GM23338 (cell line): Measurements from ENCODE around the gene FBLN1. TPM values are rescaled to one million over a fixed set of nuclear protein-coding genes. Genes with fewer than 3 reads are reported as not detected.

Experiments
- ATAC-seq: fragments of 200-7000 bp; cut with Tn5 transposase; 3 replicates; pipeline ENCODE4 v1.9.1; 2020
- DNase-seq: peaks from one replicate; pipeline ENCODE4 v3.0.0-alpha.2; 2015; ENCODE audit warnings: low spot score
- H2AFZ ChIP-seq: fragments of 200-600 bp; sonication (generic); 2 replicates; pipeline ENCODE4 v1.8.0; 2016; ENCODE audit warnings: antibody characterized with exemption, mild to moderate bottlenecking, moderate library complexity
- H3F3A ChIP-seq: fragments of 200-600 bp; sonication (generic); replicated peaks from 2 replicates; pipeline ENCODE4 v1.8.0; 2017; ENCODE audit warnings: antibody characterized with exemption, mixed run types, low read depth
- H3K27ac ChIP-seq: fragments of 200-600 bp; sonication (generic); 2 replicates; pipeline ENCODE4 v1.6.1; 2016; ENCODE audit warnings: low read depth
- H3K27me3 ChIP-seq: fragments of 200-600 bp; sonication (generic); 2 replicates; pipeline ENCODE4 v1.8.0; 2016; ENCODE audit warnings: mild to moderate bottlenecking, mixed run types, moderate library complexity; ENCODE audit not compliant: insufficient read depth
- H3K36me3 ChIP-seq: fragments of 200-600 bp; sonication (generic); 2 replicates; pipeline ENCODE4 v1.8.0; 2016; ENCODE audit warnings: mild to moderate bottlenecking; ENCODE audit not compliant: insufficient read depth
- H3K4me1 ChIP-seq: fragments of 200-600 bp; sonication (generic); 2 replicates; pipeline ENCODE4 v1.8.0; 2016; ENCODE audit warnings: mild to moderate bottlenecking, moderate library complexity; ENCODE audit not compliant: insufficient read depth
- H3K4me2 ChIP-seq: fragments of 200-600 bp; sonication (generic); 2 replicates; pipeline ENCODE4 v1.7.1; 2017; ENCODE audit warnings: mixed run types
- H3K4me3 ChIP-seq: fragments of 200-600 bp; sonication (generic); 2 replicates; pipeline ENCODE4 v1.6.1; 2016; ENCODE audit warnings: mixed run types
- H3K79me2 ChIP-seq: fragments of 200-600 bp; sonication (generic); replicated peaks from 2 replicates; pipeline ENCODE4 v1.8.0; 2017; ENCODE audit warnings: mild to moderate bottlenecking; ENCODE audit not compliant: insufficient read depth
- H3K9me2 ChIP-seq: fragments of 200-600 bp; sonication (generic); 2 replicates; pipeline ENCODE4 v1.8.0; 2017; ENCODE audit not compliant: insufficient read depth
- H4K20me1 ChIP-seq: fragments of 200-600 bp; sonication (generic); replicated peaks from 2 replicates; pipeline ENCODE4 v1.8.0; 2017; ENCODE audit warnings: mild to moderate bottlenecking; ENCODE audit not compliant: insufficient read depth
- H3K27ac Mint-ChIP-seq: 2 replicates; pipeline ENCODE4 v1.8.0; 2020; ENCODE audit warnings: inconsistent platforms, mild to moderate bottlenecking, moderate library complexity, mixed read lengths
- H3K27me3 Mint-ChIP-seq: 3 replicates; pipeline ENCODE4 v1.8.0; 2022; ENCODE audit warnings: low read depth, mild to moderate bottlenecking, moderate library complexity, mixed read lengths, inconsistent platforms; ENCODE audit not compliant: insufficient read depth, poor library complexity
- H3K36me3 Mint-ChIP-seq: 3 replicates; pipeline ENCODE4 v1.8.0; 2021; ENCODE audit warnings: low read depth, mild to moderate bottlenecking, inconsistent platforms, moderate library complexity, mixed read lengths
- H3K4me1 Mint-ChIP-seq: 3 replicates; pipeline ENCODE4 v1.8.0; 2020; ENCODE audit warnings: mild to moderate bottlenecking, inconsistent platforms, mixed read lengths
- H3K4me3 Mint-ChIP-seq: 3 replicates; pipeline ENCODE4 v1.8.0; 2021; ENCODE audit warnings: moderate library complexity, mild to moderate bottlenecking, inconsistent platforms, mixed read lengths
- H3K9me3 Mint-ChIP-seq: 3 replicates; pipeline ENCODE4 v1.8.0; 2020; ENCODE audit warnings: moderate library complexity, mild to moderate bottlenecking, inconsistent platforms, mixed read lengths
- CREB1 ChIP-seq: fragments of 250-450 bp; sonication (Bioruptor Pico); IDR thresholded peaks from 2 replicates; pipeline ENCODE4 v1.5.0; 2020; ENCODE audit warnings: low read depth, mild to moderate bottlenecking, moderate library complexity
- CTCF ChIP-seq, 2 experiments: fragments of 200-600 bp in 1 of 2; sonication (generic) in 1 of 2; conservative IDR thresholded peaks; 2 replicates each; pipeline versions ENCODE4 v1.5.1 to v1.6.1; 2016 to 2017; ENCODE audit warnings: antibody characterized with exemption in 2 of 2, low read depth in 2 of 2, mild to moderate bottlenecking in 2 of 2, moderate library complexity in 1 of 2
- ETS1 ChIP-seq: IDR thresholded peaks from 2 replicates; pipeline ENCODE4 v1.6.1; 2016; ENCODE audit warnings: antibody characterized with exemption
- EZH2 ChIP-seq: fragments of 200-600 bp; sonication (generic); IDR thresholded peaks from one replicate; pipeline ENCODE4 v1.8.0; 2017; ENCODE audit warnings: antibody characterized with exemption, mild to moderate bottlenecking, low read depth; ENCODE audit not compliant: unreplicated experiment
- EZH2phosphoT487 ChIP-seq: fragments of 200-600 bp; sonication (generic); IDR thresholded peaks from one replicate; pipeline ENCODE4 v1.8.1; 2018; ENCODE audit warnings: antibody characterized with exemption; ENCODE audit not compliant: unreplicated experiment
- JUNB ChIP-seq: IDR thresholded peaks from one replicate; pipeline ENCODE4 v1.6.1; 2016; ENCODE audit warnings: antibody characterized with exemption; ENCODE audit not compliant: unreplicated experiment
- NANOG ChIP-seq: IDR thresholded peaks from 2 replicates; pipeline ENCODE4 v1.6.1; 2016; ENCODE audit warnings: antibody characterized with exemption, borderline replicate concordance
- POLR2AphosphoS5 ChIP-seq: IDR thresholded peaks from 2 replicates; pipeline ENCODE4 v1.6.1; 2016; ENCODE audit warnings: antibody characterized with exemption, low read depth
- REST ChIP-seq: IDR thresholded peaks from one replicate; pipeline ENCODE4 v1.6.1; 2018; ENCODE audit warnings: antibody characterized with exemption; ENCODE audit not compliant: unreplicated experiment
- STAT1 ChIP-seq: IDR thresholded peaks from one replicate; pipeline ENCODE4 v1.6.1; 2016; ENCODE audit warnings: antibody characterized with exemption; ENCODE audit not compliant: unreplicated experiment
- ZNF114 ChIP-seq: fragments of 250-450 bp; sonication (Bioruptor Pico); IDR thresholded peaks from 2 replicates; pipeline ENCODE4 v1.5.0; 2020; ENCODE audit warnings: mild to moderate bottlenecking, moderate library complexity
- ZNF331 ChIP-seq: fragments of 250-450 bp; sonication (Bioruptor Pico); IDR thresholded peaks from 2 replicates; pipeline ENCODE4 v1.5.0; 2020; ENCODE audit warnings: low read depth, mild to moderate bottlenecking, moderate library complexity
- ZNF462 ChIP-seq: fragments of 250-450 bp; sonication (Bioruptor Pico); IDR thresholded peaks from 2 replicates; pipeline ENCODE4 v1.5.0; 2020; ENCODE audit warnings: mild to moderate bottlenecking, moderate library complexity
- polyA plus RNA-seq: library from polyadenylated mRNA; unstranded; fragments of >200 nt; fragmentation: Nextera tagmentation; extraction: Ambion mirVana; gene quantifications from 2 replicates; pipeline ENCODE4 v1.2.1, GENCODE V29; 2016
- total RNA-seq: library from RNA; depleted of rRNA; stranded (reverse); fragments of >200 nt; shearing (Covaris generic); gene quantifications from 2 replicates; pipeline ENCODE4 v1.2.3, GENCODE V29; 2014

Gene FBLN1
- total and polyA plus RNA-seq, 2 experiments from 2014 or later = 90.1 to 137 TPM

- peaks cover 77% of the 10 kb centered on the region for H3K4me1 Mint-ChIP-seq
- DNase-seq = no peak
- ATAC-seq = no peak
Measured at GRCh38 chr22:45511847-45512261, 9.2 kb downstream of the FBLN1 start.

More at GRCh38 chr22:45511847-45512261, 9.2 kb downstream of the FBLN1 start:
- Mint-ChIP-seq H3K27me3 (peaks cover 17% of the 10 kb centered on the region), H3K9me3 (no peaks in the 10 kb centered on the region), H3K27ac (peak overlapping the region; percentile 43; the same call in 1 of the 2 replicates), H3K36me3 (no peaks in the 10 kb centered on the region; the same call in 1 of the 3 replicates), H3K4me3 (no peak overlapping the region)
- Histone ChIP-seq H3K36me3 (no peaks in the 10 kb centered on the region), H4K20me1 (peaks cover 20% of the 10 kb centered on the region), H3K79me2 (peaks cover 97% of the 10 kb centered on the region), H3K27ac (no peak overlapping the region), H3K27me3 (no peaks in the 10 kb centered on the region), H3K9me2 (no peaks in the 10 kb centered on the region), H3K4me2 (no peak overlapping the region), H2AFZ (no peak overlapping the region), H3K4me3 (no peak overlapping the region), H3F3A (no peaks in the 10 kb centered on the region), H3K4me1 (peaks cover 30% of the 10 kb centered on the region)
- no peak for TF ChIP-seq CREB1
- TF ChIP-seq EZH2 = no peak
- no peak for TF ChIP-seq ZNF331 (CRISPR knock-in tag)
- TF ChIP-seq ETS1 = no peak
- TF ChIP-seq REST = no peak
- TF ChIP-seq NANOG = no peak
- TF ChIP-seq EZH2phosphoT487 = no peak
- no peak for TF ChIP-seq POLR2AphosphoS5
- TF ChIP-seq ZNF114 (CRISPR knock-in tag) = no peak
- TF ChIP-seq CTCF (conservative IDR thresholded peaks at IDR 0.05; ENCODE audit: low read depth in 2 of 2) = no peak
- TF ChIP-seq ZNF462 (CRISPR knock-in tag) = no peak
- no peak for TF ChIP-seq STAT1
- TF ChIP-seq JUNB = no peak
